CD4-positive, alpha-beta memory T cell (primary cell): Measurements from ENCODE around the gene PCID2. TPM values are rescaled to one million over a fixed set of nuclear protein-coding genes. Genes with fewer than 3 reads are reported as not detected.

ENCODE experiments used
- CTCF ChIA-PET: fragments of 350-600 bp; sonication (Branson Sonifier 250); formaldehyde crosslinking; loops from one replicate; lab custom pipeline; 2021; ENCODE audit warnings: inconsistent platforms; ENCODE audit not compliant: partially characterized antibody; lab: Charles Lee
- POLR2A ChIA-PET: fragments of 350-600 bp; sonication (Branson Sonifier 250); formaldehyde crosslinking; loops from one replicate; lab custom pipeline; 2021; ENCODE audit not compliant: partially characterized antibody; lab: Charles Lee
- DNase-seq, 5 donors: peaks; one replicate each; pipeline versions ENCODE4 v3.0.0 to v3.0.0-alpha.2; 2020 to 2022; ENCODE audit warnings: mixed read lengths in 1 of 5
- H3K27ac ChIP-seq: one replicate; pipeline ENCODE4 v1.7.0; 2013; ENCODE audit warnings: low read depth, low read length
- H3K27me3 ChIP-seq: 2 replicates; pipeline ENCODE4 v1.7.0; 2013; ENCODE audit warnings: mild to moderate bottlenecking, low read length, moderate library complexity; ENCODE audit not compliant: insufficient read depth
- H3K36me3 ChIP-seq: 2 replicates; pipeline ENCODE4 v1.7.0; 2013; ENCODE audit warnings: mild to moderate bottlenecking, low read length, moderate library complexity; ENCODE audit not compliant: insufficient read depth
- H3K4me1 ChIP-seq: 2 replicates; pipeline ENCODE4 v1.7.0; 2013; ENCODE audit warnings: mild to moderate bottlenecking, low read length, moderate library complexity; ENCODE audit not compliant: insufficient read depth
- H3K4me3 ChIP-seq, 2 donors: one replicate each; pipeline ENCODE4 v1.7.0; 2013; ENCODE audit warnings: low read length in 2 of 2, mild to moderate bottlenecking in 1 of 2
- H3K9me3 ChIP-seq, 2 donors: one replicate each; pipeline ENCODE4 v1.7.0; 2013; ENCODE audit warnings: low read length in 2 of 2, control low read depth in 1 of 2; ENCODE audit not compliant: control insufficient read depth in 1 of 2
- H3K27ac Mint-ChIP-seq, 7 donors: one replicate each; pipeline ENCODE4 v1.8.0; 2020 to 2021; ENCODE audit warnings: mixed read lengths in 7 of 7, mild to moderate bottlenecking in 6 of 7, inconsistent platforms in 3 of 7, moderate library complexity in 3 of 7
- H3K27me3 Mint-ChIP-seq, 2 donors: one replicate each; pipeline ENCODE4 v1.8.0; 2020 to 2021; ENCODE audit warnings: mixed read lengths in 2 of 2
- H3K36me3 Mint-ChIP-seq, 2 donors: one replicate each; pipeline ENCODE4 v1.8.0; 2020 to 2021; ENCODE audit warnings: mixed read lengths in 2 of 2, inconsistent platforms in 1 of 2, mild to moderate bottlenecking in 1 of 2
- H3K4me1 Mint-ChIP-seq, 4 donors: one replicate each; pipeline ENCODE4 v1.8.0; 2020 to 2021; ENCODE audit warnings: mixed read lengths in 4 of 4, mild to moderate bottlenecking in 1 of 4
- H3K4me3 Mint-ChIP-seq, 8 donors: one replicate each; pipeline ENCODE4 v1.8.0; 2020 to 2021; ENCODE audit warnings: mixed read lengths in 8 of 8, mild to moderate bottlenecking in 7 of 8, moderate library complexity in 6 of 8, inconsistent platforms in 3 of 8
- H3K9me3 Mint-ChIP-seq, 8 donors: one replicate each; pipeline ENCODE4 v1.8.0; 2020 to 2021; ENCODE audit warnings: mixed read lengths in 8 of 8, mild to moderate bottlenecking in 5 of 8, inconsistent platforms in 3 of 8, moderate library complexity in 1 of 8
- intact Hi-C: fragments of 100-400 bp; cut with micrococcal nuclease; formaldehyde crosslinking; loops from one replicate; pipeline ENCODE4 v1.15.1; 2023
- polyA plus RNA-seq, 2 donors: library from polyadenylated mRNA; unstranded; fragments of 300-500 nt; fragmentation: Illumina TruSeq; gene quantifications; one replicate each; pipeline ENCODE4 v1.2.3, GENCODE V29; 2021
- total RNA-seq, 2 experiments: library from RNA; stranded (reverse); gene quantifications; one replicate each; pipeline ENCODE4 v1.2.3, GENCODE V29; 2021

PCID2 gene
- total and polyA plus RNA-seq, 4 experiments from 2014 or later, result 78.2 to 100 (median 82.3) TPM

DNA sequence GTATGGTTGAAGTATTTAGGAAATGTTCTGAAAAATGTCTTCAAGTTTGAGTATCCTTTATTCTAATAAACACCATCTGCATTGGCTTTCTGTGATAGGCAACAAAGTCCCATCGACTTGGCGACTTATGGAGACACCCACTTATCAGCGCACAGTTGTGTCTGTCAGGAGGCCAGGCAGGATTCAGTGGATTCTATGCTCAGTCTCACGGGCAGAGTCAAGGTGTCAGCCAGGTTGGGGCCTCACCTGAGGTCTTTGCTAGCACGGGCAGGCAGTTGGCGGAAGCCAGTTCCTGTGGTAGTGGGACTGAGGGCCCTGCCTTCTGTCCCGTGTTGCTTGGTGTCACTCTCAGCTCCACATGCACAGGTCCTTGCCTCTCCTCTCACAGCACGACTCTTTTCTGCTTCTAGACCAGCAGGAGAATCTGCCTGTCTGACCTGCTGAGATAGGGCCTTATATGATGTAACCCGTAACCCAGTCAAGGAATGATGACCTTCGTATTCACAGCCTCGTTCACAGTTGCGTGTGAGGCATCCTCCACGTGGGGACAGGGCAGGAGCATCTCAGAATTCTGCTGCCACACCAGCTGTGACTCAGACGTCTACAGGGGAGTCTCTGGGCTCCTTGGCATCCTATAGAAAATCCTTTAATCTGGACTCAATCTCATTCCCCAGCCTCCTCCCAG is 10.9 kb upstream of the PCID2 start:
- no peaks in the 10 kb centered on the region for H3K9me3 Mint-ChIP-seq
- CTCF ChIA-PET, result interaction anchor here (0.6 to 1.4 kb wide), 3 partner anchors 8 to 19 kb away, joined by 3 read pairs; no protein-coding TSS in a partner anchor
- no peak overlapping the region for H3K4me3 ChIP-seq
- no peak overlapping the region for H3K4me3 Mint-ChIP-seq
- no peak overlapping the region for H3K27ac Mint-ChIP-seq
- H3K4me1 ChIP-seq, result peaks cover 30% of the 10 kb centered on the region
- peaks cover 33% of the 10 kb centered on the region for H3K36me3 ChIP-seq
- POLR2A ChIA-PET, result interaction anchor here (2.4 kb wide), 1 partner anchor 10 kb away, joined by 8 read pairs; the partner anchor contains the start of genes CUL4A and PCID2
- H3K36me3 Mint-ChIP-seq, result peaks cover 31 to 49% of the 10 kb centered on the region in 2 donors
- no peak for DNase-seq
- H3K27ac ChIP-seq, result no peak overlapping the region
- H3K27me3 Mint-ChIP-seq, result no peaks in the 10 kb centered on the region
- no peaks in the 10 kb centered on the region for H3K27me3 ChIP-seq
- intact Hi-C loops, result no loop called here
- H3K9me3 ChIP-seq, result no peaks in the 10 kb centered on the region
- H3K4me1 Mint-ChIP-seq, result peaks cover 20 to 31% (median 27%) of the 10 kb centered on the region in 4 donors

DNA sequence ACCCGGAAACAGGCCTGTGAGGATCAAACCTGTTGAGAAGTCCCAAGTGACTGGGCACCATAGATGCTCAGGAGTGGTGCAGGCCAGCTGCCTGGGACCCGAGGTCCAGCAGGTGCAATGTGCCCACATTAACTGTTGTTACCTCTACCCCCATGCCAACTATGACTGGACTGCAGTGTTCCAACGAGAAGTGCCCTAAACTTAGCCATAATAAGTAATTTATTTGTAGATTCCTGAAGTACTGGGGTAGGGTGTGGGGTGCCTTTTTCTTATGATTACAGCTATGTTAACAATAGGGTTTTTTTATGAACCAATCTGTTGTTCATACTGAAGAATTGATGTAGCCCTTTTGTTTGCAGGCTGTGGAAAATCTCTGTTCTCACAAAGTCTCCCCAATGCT is 10.1 kb upstream of the PCID2 start:
- H3K9me3 ChIP-seq, result no peaks in the 10 kb centered on the region
- no peak for DNase-seq
- intact Hi-C loops, result no loop called here
- Mint-ChIP-seq H3K4me3 (no peak overlapping the region), H3K27me3 (no peaks in the 10 kb centered on the region), H3K4me1 (peaks cover 27 to 31% (median 29%) of the 10 kb centered on the region in 4 donors), H3K27ac (no peak overlapping the region), H3K9me3 (no peaks in the 10 kb centered on the region), H3K36me3 (peaks cover 26 to 48% of the 10 kb centered on the region in 2 donors)
- CTCF ChIA-PET, result interaction anchor here (0.6 to 1.4 kb wide), 3 partner anchors 9 to 20 kb away, joined by 3 read pairs; no protein-coding TSS in a partner anchor
- H3K27me3 ChIP-seq, result no peaks in the 10 kb centered on the region
- POLR2A ChIA-PET, result interaction anchor here (2.4 kb wide), 1 partner anchor 9 kb away, joined by 8 read pairs; the partner anchor contains the start of genes CUL4A and PCID2
- no peak overlapping the region for H3K27ac ChIP-seq
- H3K4me1 ChIP-seq, result peaks cover 38% of the 10 kb centered on the region
- peaks cover 30% of the 10 kb centered on the region for H3K36me3 ChIP-seq
- no peak overlapping the region for H3K4me3 ChIP-seq

DNA sequence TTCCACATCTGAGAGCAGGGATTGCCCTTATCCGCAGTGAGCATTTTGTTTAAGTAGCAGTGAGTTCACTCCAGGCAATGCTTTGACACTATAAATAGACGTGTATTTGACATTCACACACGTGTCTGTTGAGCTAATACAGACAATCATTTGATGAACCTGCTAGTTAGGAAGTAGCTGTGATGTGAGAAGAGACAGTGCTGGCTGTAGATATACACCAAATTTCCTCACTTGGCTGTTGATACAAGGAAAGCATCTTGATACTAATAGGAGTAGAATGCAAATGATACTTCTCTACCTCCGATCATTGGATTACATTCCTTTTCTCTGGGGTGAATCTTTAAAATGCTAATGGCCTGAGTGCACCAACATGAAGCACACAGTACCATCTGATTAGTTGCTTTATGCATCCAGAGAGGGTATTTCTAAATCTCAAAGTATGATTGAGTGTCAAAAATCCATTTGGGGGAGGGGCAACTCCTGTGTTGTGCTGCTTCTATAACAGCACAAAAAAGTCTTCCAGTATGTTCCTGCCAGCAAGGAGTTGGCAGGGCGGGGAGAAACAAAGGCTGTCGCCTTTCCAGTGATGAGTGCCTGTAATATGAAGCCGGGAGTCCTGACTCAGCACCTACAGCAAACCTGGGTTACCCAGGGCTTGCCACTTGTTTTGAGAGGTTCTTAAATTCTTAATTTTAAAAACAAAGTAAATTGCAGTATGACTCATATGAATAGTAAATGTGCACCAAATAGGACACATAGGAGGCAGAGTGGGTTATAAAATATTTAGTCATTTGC is 8.0 kb upstream of the PCID2 start:
- Mint-ChIP-seq H3K4me3 (no peak overlapping the region), H3K36me3 (peaks cover 20 to 41% of the 10 kb centered on the region in 2 donors), H3K27ac (peak overlapping the region in 1 of 7 donors; percentile 68), H3K27me3 (no peaks in the 10 kb centered on the region), H3K9me3 (peaks cover 0 to 3% (median 0%) of the 10 kb centered on the region in 8 donors), H3K4me1 (peaks cover 14 to 35% (median 29%) of the 10 kb centered on the region in 4 donors)
- Histone ChIP-seq H3K4me1 (peaks cover 60% of the 10 kb centered on the region), H3K36me3 (peaks cover 14% of the 10 kb centered on the region), H3K9me3 (no peaks in the 10 kb centered on the region), H3K4me3 (no peak overlapping the region), H3K27ac (no peak overlapping the region), H3K27me3 (no peaks in the 10 kb centered on the region)
- DNase-seq, result no peak
- intact Hi-C loops, result no loop called here
- ChIA-PET POLR2A (interaction anchor here (0.8 kb wide), 1 partner anchor 8 kb away, joined by 4 read pairs; the partner anchor contains the start of gene PCID2), CTCF (no interaction called here)

DNA sequence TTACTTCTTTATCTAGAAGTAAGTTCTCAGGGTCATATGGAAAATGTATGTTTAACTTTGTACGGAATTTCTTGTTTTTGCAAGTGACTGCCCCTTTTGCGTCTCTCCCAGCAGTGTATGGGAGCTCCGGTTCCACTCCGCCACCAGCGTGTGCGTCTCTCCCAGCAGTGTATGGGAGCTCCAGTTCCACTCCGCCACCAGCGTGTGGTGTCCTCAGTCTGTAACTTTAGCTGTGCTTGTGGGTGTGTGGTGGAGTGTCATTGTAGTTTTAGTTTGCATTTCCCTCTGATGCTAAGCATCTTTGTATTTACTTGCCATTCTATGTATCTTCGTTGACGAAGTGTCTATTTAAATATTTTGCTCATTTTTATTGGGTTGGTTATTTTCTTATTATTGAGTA is 3.3 kb upstream of the PCID2 start:
- POLR2A ChIA-PET, result no interaction called here
- peaks cover 13 to 41% (median 37%) of the 10 kb centered on the region in 4 donors for H3K4me1 Mint-ChIP-seq
- Histone ChIP-seq H3K9me3 (no peaks in the 10 kb centered on the region), H3K4me3 (no peak overlapping the region), H3K27ac (no peak overlapping the region), H3K4me1 (peaks cover 78% of the 10 kb centered on the region), H3K36me3 (no peaks in the 10 kb centered on the region), H3K27me3 (no peaks in the 10 kb centered on the region)
- H3K27ac Mint-ChIP-seq, result peak overlapping the region in 4 of 7 donors; percentile 53 to 84 (median 68)
- H3K27me3 Mint-ChIP-seq, result no peaks in the 10 kb centered on the region
- H3K9me3 Mint-ChIP-seq, result peaks cover 0 to 3% (median 0%) of the 10 kb centered on the region in 8 donors
- no peak for DNase-seq
- peaks cover 12 to 30% of the 10 kb centered on the region in 2 donors for H3K36me3 Mint-ChIP-seq
- intact Hi-C loops, result no loop called here
- H3K4me3 Mint-ChIP-seq, result peak overlapping the region; percentile 23 to 79 (median 68)
- CTCF ChIA-PET, result no interaction called here

DNA sequence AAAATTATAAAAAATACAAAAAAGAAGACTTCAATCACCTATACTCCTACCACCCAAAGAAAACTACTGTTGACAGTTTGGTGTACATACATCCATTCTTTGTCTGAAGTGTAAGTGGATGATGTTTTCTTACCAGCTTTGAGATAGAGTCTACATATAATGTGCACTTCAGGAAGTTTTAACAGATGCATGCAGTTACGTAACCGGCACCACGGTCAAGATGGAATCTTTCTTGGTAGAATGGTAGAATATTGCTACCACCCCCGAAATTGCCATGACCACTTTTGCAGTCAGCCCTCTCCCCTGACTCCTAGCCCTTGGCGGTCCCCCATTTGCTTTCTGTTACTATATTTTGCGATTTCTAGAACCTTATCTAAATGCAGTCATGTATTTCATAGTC is 2.4 kb upstream of the PCID2 start:
- Mint-ChIP-seq H3K4me1 (peaks cover 22 to 48% (median 46%) of the 10 kb centered on the region in 4 donors), H3K27me3 (no peaks in the 10 kb centered on the region), H3K4me3 (peak overlapping the region; percentile 54 to 85 (median 72)), H3K9me3 (peaks cover 0 to 3% (median 0%) of the 10 kb centered on the region in 8 donors), H3K27ac (peak overlapping the region in 5 of 7 donors; percentile 11 to 90 (median 67)), H3K36me3 (peaks cover 16 to 35% of the 10 kb centered on the region in 2 donors)
- ChIA-PET CTCF (no interaction called here), POLR2A (no interaction called here)
- no peaks in the 10 kb centered on the region for H3K9me3 ChIP-seq
- no peaks in the 10 kb centered on the region for H3K36me3 ChIP-seq
- H3K27ac ChIP-seq, result no peak overlapping the region
- DNase-seq, result no peak
- H3K4me3 ChIP-seq, result no peak overlapping the region
- peaks cover 78% of the 10 kb centered on the region for H3K4me1 ChIP-seq
- no peaks in the 10 kb centered on the region for H3K27me3 ChIP-seq
- intact Hi-C loops, result no loop called here

DNA sequence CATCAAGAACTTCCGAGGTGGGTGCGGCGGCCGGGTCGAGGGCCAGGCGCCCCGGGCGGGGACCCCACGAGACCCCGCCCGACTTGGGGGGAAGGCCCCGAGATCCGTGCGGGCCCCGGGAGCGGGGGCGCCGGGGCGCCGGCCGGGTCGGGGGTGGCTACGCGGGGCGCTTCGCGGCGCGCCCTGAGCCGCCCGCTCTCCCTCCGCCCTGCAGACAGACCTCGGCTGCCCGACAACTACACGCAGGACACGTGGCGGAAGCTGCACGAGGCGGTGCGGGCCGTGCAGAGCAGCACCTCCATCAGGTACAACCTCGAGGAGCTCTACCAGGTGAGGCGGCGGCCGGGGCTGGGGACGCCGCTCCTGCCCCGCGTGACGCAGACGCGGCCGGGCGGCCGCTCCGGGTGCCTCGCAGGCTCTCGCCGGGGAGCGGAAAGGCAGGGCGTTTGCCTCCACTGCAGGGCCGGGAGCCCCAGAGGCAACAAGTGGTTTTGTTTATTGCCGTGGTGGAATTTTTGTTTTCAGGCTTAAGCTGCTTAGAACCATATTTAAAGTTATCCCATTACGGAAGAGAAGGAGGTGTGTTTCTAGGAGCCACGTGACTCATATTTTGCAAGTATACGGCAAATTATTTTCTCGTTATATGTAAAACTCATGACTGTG is 1.4 kb upstream of the PCID2 start:
- intact Hi-C loops, result loop anchor here (2.0 to 5.0 kb wide), 3 partner anchors 25 to 239 kb away; no protein-coding TSS in a partner anchor
- H3K9me3 Mint-ChIP-seq, result peaks cover 0 to 3% (median 0%) of the 10 kb centered on the region in 8 donors

More for the DNA sequence above, 1.4 kb upstream of the PCID2 start:
- POLR2A ChIA-PET, result interaction anchor here (0.9 to 4.5 kb wide), 24 partner anchors 9 to 281 kb away, joined by 3 to 66 read pairs (median 6); partner anchors contain the start of genes DCUN1D2, LAMP1 and MCF2L
- peaks cover 78% of the 10 kb centered on the region for H3K4me1 ChIP-seq
- Mint-ChIP-seq H3K4me1 (peaks cover 31 to 58% (median 55%) of the 10 kb centered on the region in 4 donors), H3K27ac (peak overlapping the region; percentile 83 to 97 (median 90)), H3K36me3 (peaks cover 21 to 45% of the 10 kb centered on the region in 2 donors), H3K27me3 (no peaks in the 10 kb centered on the region), H3K4me3 (peak overlapping the region; percentile 70 to 93 (median 84))
- CTCF ChIA-PET, result interaction anchor here (0.7 to 2.5 kb wide), 4 partner anchors 11 to 57 kb away, joined by 3 to 8 read pairs (median 3); no protein-coding TSS in a partner anchor
- H3K4me3 ChIP-seq, result peak overlapping the region; percentile 39 to 55
- H3K36me3 ChIP-seq, result no peaks in the 10 kb centered on the region
- peak; percentile 83 to 93 (median 86) for DNase-seq
- peak overlapping the region; percentile 89 for H3K27ac ChIP-seq
- no peaks in the 10 kb centered on the region for H3K9me3 ChIP-seq
- no peaks in the 10 kb centered on the region for H3K27me3 ChIP-seq
